ENCODE data around the gene SRD5A3. TPM values are rescaled to one million over a fixed set of nuclear protein-coding genes. Genes with fewer than 3 reads are reported as not detected.

SRD5A3 gene
- total and polyA plus RNA-seq, 4 donors: 5.2 to 18.2 (median 9.5) TPM

DNA sequence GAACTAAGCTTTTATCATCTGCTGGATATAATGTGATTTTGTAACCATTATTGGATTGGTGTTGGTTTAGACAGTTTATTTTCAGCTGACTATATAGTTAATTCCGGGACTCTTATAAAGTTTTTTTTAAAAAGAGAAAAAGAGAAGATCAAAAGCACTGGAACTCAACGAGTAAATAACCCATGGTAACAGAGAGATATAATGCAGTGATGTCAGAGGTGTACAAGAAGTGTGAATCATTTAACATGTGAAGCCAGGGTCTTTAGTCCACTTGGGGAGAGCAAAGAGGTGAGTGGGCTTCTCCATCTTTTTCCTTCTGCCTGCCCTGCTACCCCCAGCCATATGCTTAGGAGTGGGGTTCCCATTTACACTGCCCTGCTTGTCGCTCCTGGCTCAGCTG, 52.9 kb downstream of the SRD5A3 start:
- TF ChIP-seq FOXA2 (IDR thresholded peaks at IDR 0.05) (no peak), GABPA (IDR thresholded peaks at IDR 0.05 in 1 of 2, conservative IDR thresholded peaks at IDR 0.05 in 1 of 2) (no peak)
- 77% methylated on average over 3 of the region's 3 CpGs for WGBS
- Histone ChIP-seq H3K4me3 (ENCODE audit: low read depth in 1 of 3, low read length in 3 of 3) (no peak overlapping the region), H3K27me3 (ENCODE audit: control insufficient read depth in 4 of 4, insufficient read depth in 4 of 4, low read length in 3 of 4) (no peaks in the 10 kb centered on the region), H3K9me3 (ENCODE audit: control insufficient read depth in 4 of 4, low read length in 3 of 4) (no peaks in the 10 kb centered on the region), H3K36me3 (ENCODE audit: control insufficient read depth in 4 of 4, insufficient read depth in 3 of 4, low read depth in 1 of 4, low read length in 3 of 4) (peaks cover 0 to 5% (median 2%) of the 10 kb centered on the region in 4 donors), H3K9ac (ENCODE audit: low read depth in 1 of 2, low read length in 2 of 2) (no peak overlapping the region), H3K4me1 (ENCODE audit: control insufficient read depth in 4 of 4, insufficient read depth in 4 of 4, low read length in 3 of 4) (peaks cover 5 to 17% (median 11%) of the 10 kb centered on the region in 4 donors), H3K27ac (ENCODE audit: low read depth in 1 of 2, low read length in 2 of 2) (no peak overlapping the region)
- DNase-seq (ENCODE audit: low spot score): no peak

DNA sequence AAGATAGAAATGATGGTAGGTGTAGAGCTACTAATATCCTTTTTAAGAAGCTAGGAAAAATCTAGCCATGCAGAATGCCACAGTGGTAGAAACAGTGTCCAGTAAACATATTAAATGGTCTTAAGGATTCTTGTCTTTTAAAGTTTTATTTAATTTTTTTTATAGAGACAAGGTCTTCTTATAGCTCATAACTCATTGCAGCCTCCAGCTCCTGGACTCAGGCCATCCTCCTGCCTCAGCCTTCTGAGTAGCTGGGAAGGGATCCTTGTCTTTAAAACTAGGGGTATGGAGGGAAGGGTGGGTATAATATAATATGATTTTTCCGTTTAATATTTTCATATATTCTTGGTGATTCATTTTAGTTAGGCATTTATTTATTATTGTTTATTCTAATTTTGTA, 53.5 kb downstream of the SRD5A3 start:
- H3K4me3 ChIP-seq (ENCODE audit: low read depth in 1 of 3, low read length in 3 of 3): no peak overlapping the region
- no peak for DNase-seq (ENCODE audit: low spot score)
- no peaks in the 10 kb centered on the region for H3K27me3 ChIP-seq (ENCODE audit: control insufficient read depth in 4 of 4, insufficient read depth in 4 of 4, low read length in 3 of 4)
- H3K4me1 ChIP-seq (ENCODE audit: control insufficient read depth in 4 of 4, insufficient read depth in 4 of 4, low read length in 3 of 4): peaks cover 5 to 17% (median 11%) of the 10 kb centered on the region in 4 donors
- WGBS: 84% methylated on average over 1 of the region's 1 CpG
- no peak overlapping the region for H3K27ac ChIP-seq (ENCODE audit: low read depth in 1 of 2, low read length in 2 of 2)
- peaks cover 0 to 5% (median 2%) of the 10 kb centered on the region in 4 donors for H3K36me3 ChIP-seq (ENCODE audit: control insufficient read depth in 4 of 4, insufficient read depth in 3 of 4, low read depth in 1 of 4, low read length in 3 of 4)
- TF ChIP-seq NR2F2 (IDR thresholded peaks at IDR 0.05) (no peak), RAD21 (IDR thresholded peaks at IDR 0.05) (no peak), TAF1 (conservative IDR thresholded peaks at IDR 0.05) (no peak), FOXA2 (IDR thresholded peaks at IDR 0.05) (no peak), HNF4G (IDR thresholded peaks at IDR 0.05) (no peak), YY1 (IDR thresholded peaks at IDR 0.05) (no peak), HNF4A (conservative IDR thresholded peaks at IDR 0.05) (no peak), JUND (IDR thresholded peaks at IDR 0.05) (no peak), RXRA (IDR thresholded peaks at IDR 0.05) (no peak)
- TF ChIP-seq, protein P1, sequence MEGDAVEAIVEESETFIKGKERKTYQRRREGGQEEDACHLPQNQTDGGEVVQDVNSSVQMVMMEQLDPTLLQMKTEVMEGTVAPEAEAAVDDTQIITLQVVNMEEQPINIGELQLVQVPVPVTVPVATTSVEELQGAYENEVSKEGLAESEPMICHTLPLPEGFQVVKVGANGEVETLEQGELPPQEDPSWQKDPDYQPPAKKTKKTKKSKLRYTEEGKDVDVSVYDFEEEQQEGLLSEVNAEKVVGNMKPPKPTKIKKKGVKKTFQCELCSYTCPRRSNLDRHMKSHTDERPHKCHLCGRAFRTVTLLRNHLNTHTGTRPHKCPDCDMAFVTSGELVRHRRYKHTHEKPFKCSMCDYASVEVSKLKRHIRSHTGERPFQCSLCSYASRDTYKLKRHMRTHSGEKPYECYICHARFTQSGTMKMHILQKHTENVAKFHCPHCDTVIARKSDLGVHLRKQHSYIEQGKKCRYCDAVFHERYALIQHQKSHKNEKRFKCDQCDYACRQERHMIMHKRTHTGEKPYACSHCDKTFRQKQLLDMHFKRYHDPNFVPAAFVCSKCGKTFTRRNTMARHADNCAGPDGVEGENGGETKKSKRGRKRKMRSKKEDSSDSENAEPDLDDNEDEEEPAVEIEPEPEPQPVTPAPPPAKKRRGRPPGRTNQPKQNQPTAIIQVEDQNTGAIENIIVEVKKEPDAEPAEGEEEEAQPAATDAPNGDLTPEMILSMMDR (IDR thresholded peaks at IDR 0.05; ENCODE audit: low read depth, low read length, missing input control): no peak
- TF ChIP-seq, protein P2, sequence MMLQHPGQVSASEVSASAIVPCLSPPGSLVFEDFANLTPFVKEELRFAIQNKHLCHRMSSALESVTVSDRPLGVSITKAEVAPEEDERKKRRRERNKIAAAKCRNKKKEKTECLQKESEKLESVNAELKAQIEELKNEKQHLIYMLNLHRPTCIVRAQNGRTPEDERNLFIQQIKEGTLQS (IDR thresholded peaks at IDR 0.05): no peak
- TF ChIP-seq, protein P3, sequence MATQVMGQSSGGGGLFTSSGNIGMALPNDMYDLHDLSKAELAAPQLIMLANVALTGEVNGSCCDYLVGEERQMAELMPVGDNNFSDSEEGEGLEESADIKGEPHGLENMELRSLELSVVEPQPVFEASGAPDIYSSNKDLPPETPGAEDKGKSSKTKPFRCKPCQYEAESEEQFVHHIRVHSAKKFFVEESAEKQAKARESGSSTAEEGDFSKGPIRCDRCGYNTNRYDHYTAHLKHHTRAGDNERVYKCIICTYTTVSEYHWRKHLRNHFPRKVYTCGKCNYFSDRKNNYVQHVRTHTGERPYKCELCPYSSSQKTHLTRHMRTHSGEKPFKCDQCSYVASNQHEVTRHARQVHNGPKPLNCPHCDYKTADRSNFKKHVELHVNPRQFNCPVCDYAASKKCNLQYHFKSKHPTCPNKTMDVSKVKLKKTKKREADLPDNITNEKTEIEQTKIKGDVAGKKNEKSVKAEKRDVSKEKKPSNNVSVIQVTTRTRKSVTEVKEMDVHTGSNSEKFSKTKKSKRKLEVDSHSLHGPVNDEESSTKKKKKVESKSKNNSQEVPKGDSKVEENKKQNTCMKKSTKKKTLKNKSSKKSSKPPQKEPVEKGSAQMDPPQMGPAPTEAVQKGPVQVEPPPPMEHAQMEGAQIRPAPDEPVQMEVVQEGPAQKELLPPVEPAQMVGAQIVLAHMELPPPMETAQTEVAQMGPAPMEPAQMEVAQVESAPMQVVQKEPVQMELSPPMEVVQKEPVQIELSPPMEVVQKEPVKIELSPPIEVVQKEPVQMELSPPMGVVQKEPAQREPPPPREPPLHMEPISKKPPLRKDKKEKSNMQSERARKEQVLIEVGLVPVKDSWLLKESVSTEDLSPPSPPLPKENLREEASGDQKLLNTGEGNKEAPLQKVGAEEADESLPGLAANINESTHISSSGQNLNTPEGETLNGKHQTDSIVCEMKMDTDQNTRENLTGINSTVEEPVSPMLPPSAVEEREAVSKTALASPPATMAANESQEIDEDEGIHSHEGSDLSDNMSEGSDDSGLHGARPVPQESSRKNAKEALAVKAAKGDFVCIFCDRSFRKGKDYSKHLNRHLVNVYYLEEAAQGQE (IDR thresholded peaks at IDR 0.05): no peak
- TF ChIP-seq, protein P4, sequence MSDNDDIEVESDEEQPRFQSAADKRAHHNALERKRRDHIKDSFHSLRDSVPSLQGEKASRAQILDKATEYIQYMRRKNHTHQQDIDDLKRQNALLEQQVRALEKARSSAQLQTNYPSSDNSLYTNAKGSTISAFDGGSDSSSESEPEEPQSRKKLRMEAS (IDR thresholded peaks at IDR 0.05): no peak
- no peaks in the 10 kb centered on the region for H3K9me3 ChIP-seq (ENCODE audit: control insufficient read depth in 4 of 4, low read length in 3 of 4)
- no peak overlapping the region for H3K9ac ChIP-seq (ENCODE audit: low read depth in 1 of 2, low read length in 2 of 2)

Data from liver (tissue), 9 donors.